ENCODE measurements around the gene ZNF83. TPM values are rescaled to one million over a fixed set of nuclear protein-coding genes. Genes with fewer than 3 reads are reported as not detected.

ZNF83 gene
- total and polyA plus RNA-seq, 2 donors (not counting 1 experiment from before 2014, with no cell fraction given), result 92.3 to 95.8 TPM

GRCh38 chr19:52648336-52649016 lies 10.3 kb upstream of the ZNF83 start:
- Histone ChIP-seq H4K20me1 (ENCODE audit: control insufficient read depth, insufficient read depth, low read length, poor library complexity, severe bottlenecking) (no peaks in the 10 kb centered on the region), H3K27me3 (replicated peaks in 1 of 4; ENCODE audit: control extremely low read depth in 1 of 4, control insufficient read depth in 3 of 4, insufficient read depth in 4 of 4, low read length in 3 of 4) (no peaks in the 10 kb centered on the region), H2AFZ (ENCODE audit: insufficient read depth, low read depth, low read length, poor library complexity, severe bottlenecking) (no peak overlapping the region), H3K36me3 (replicated peaks in 1 of 2; ENCODE audit: control extremely low read depth in 1 of 2, control insufficient read depth in 1 of 2, extremely low read depth in 1 of 2, insufficient read depth in 2 of 2, low read length in 1 of 2) (peaks cover 3 to 15% of the 10 kb centered on the region in 2 experiments), H3K4me3 (ENCODE audit: control extremely low read depth in 1 of 5, extremely low read depth in 1 of 5, insufficient read depth in 1 of 5, low read depth in 2 of 5, low read length in 4 of 5) (no peak overlapping the region), H3K9ac (ENCODE audit: low read length) (no peak overlapping the region), H3K9me3 (ENCODE audit: control extremely low read depth in 1 of 3, control insufficient read depth in 2 of 3, insufficient read depth in 1 of 3, low read length in 2 of 3) (peaks cover 0 to 41% (median 12%) of the 10 kb centered on the region in 3 donors), H3K4me2 (replicated peaks; ENCODE audit: low read depth, low read length, poor library complexity, severe bottlenecking) (no peak overlapping the region), H3K27ac (ENCODE audit: low read length in 2 of 2) (no peak overlapping the region), H3K79me2 (ENCODE audit: control insufficient read depth, insufficient read depth, low read length) (no peaks in the 10 kb centered on the region), H3K4me1 (ENCODE audit: control insufficient read depth in 2 of 2, insufficient read depth in 2 of 2, low read length in 2 of 2) (no peaks in the 10 kb centered on the region)
- CTCF ChIA-PET, result no interaction called here
- Mint-ChIP-seq H3K9me3 (ENCODE audit: insufficient read depth) (peaks cover 20% of the 10 kb centered on the region), H3K4me1 (no peaks in the 10 kb centered on the region), H3K27me3 (no peaks in the 10 kb centered on the region), H3K27ac (no peak overlapping the region), H3K4me3 (no peak overlapping the region)
- no peak for TF ChIP-seq CTCF (IDR thresholded peaks at IDR 0.05)
- no peak for TF ChIP-seq EZH2 (IDR thresholded peaks at IDR 0.05; ENCODE audit: borderline replicate concordance, insufficient read depth, low read depth, low read length, poor library complexity, severe bottlenecking)
- ATAC-seq (ENCODE audit: low read depth) (no peak), DNase-seq (no peak)
- WGBS (ENCODE audit: insufficient coverage), result 100% methylated on average over 3 of the region's 4 CpGs
- intact Hi-C loops (cut with micrococcal nuclease), result no loop called here
- POLR2A ChIA-PET, result no interaction called here

- no peak overlapping the region for H3K27ac Mint-ChIP-seq
- no peak overlapping the region for H3K4me3 Mint-ChIP-seq
- TF ChIP-seq CTCF (IDR thresholded peaks at IDR 0.05) (no peak), EZH2 (IDR thresholded peaks at IDR 0.05; ENCODE audit: borderline replicate concordance, insufficient read depth, low read depth, low read length, poor library complexity, severe bottlenecking) (no peak)
- ChIA-PET CTCF (no interaction called here), POLR2A (no interaction called here)
- H3K4me1 Mint-ChIP-seq, result no peaks in the 10 kb centered on the region
- Histone ChIP-seq H4K20me1 (ENCODE audit: control insufficient read depth, insufficient read depth, low read length, poor library complexity, severe bottlenecking) (no peaks in the 10 kb centered on the region), H2AFZ (ENCODE audit: insufficient read depth, low read depth, low read length, poor library complexity, severe bottlenecking) (no peak overlapping the region), H3K27me3 (replicated peaks in 1 of 4; ENCODE audit: control extremely low read depth in 1 of 4, control insufficient read depth in 3 of 4, insufficient read depth in 4 of 4, low read length in 3 of 4) (no peaks in the 10 kb centered on the region), H3K27ac (ENCODE audit: low read length in 2 of 2) (no peak overlapping the region), H3K4me3 (ENCODE audit: control extremely low read depth in 1 of 5, extremely low read depth in 1 of 5, insufficient read depth in 1 of 5, low read depth in 2 of 5, low read length in 4 of 5) (no peak overlapping the region), H3K9ac (ENCODE audit: low read length) (no peak overlapping the region), H3K4me1 (ENCODE audit: control insufficient read depth in 2 of 2, insufficient read depth in 2 of 2, low read length in 2 of 2) (no peaks in the 10 kb centered on the region), H3K36me3 (replicated peaks in 1 of 2; ENCODE audit: control extremely low read depth in 1 of 2, control insufficient read depth in 1 of 2, extremely low read depth in 1 of 2, insufficient read depth in 2 of 2, low read length in 1 of 2) (no peaks in the 10 kb centered on the region), H3K4me2 (replicated peaks; ENCODE audit: low read depth, low read length, poor library complexity, severe bottlenecking) (no peak overlapping the region), H3K79me2 (ENCODE audit: control insufficient read depth, insufficient read depth, low read length) (no peaks in the 10 kb centered on the region), H3K9me3 (ENCODE audit: control extremely low read depth in 1 of 3, control insufficient read depth in 2 of 3, insufficient read depth in 1 of 3, low read length in 2 of 3) (peaks cover 0 to 36% (median 9%) of the 10 kb centered on the region in 3 donors)
- no CpG with 5 or more reads among the region's 1 CpG for WGBS (ENCODE audit: insufficient coverage)
- H3K27me3 Mint-ChIP-seq, result no peaks in the 10 kb centered on the region
- intact Hi-C loops (cut with micrococcal nuclease), result no loop called here
- peaks cover 15% of the 10 kb centered on the region for H3K9me3 Mint-ChIP-seq (ENCODE audit: insufficient read depth)
- ATAC-seq (ENCODE audit: low read depth), result no peak
- DNase-seq, result no peak
Observed at GRCh38 chr19:52646571-52647217, 8.5 kb upstream of the ZNF83 start.
